Glutamatergic neuron (in vitro differentiated cells): ENCODE data around the gene SPX. TPM values are rescaled to one million over a fixed set of nuclear protein-coding genes. Genes with fewer than 3 reads are reported as not detected.

Experiments
- DNase-seq: peaks from one replicate; pipeline ENCODE4 v3.0.0; 2022
- H3K27ac Mint-ChIP-seq: one replicate; pipeline ENCODE4 v1.8.0; 2020; ENCODE audit warnings: mild to moderate bottlenecking, mixed read lengths, inconsistent platforms; ENCODE audit not compliant: unreplicated experiment
- H3K27me3 Mint-ChIP-seq: one replicate; pipeline ENCODE4 v1.8.0; 2020; ENCODE audit warnings: mild to moderate bottlenecking, moderate library complexity, mixed read lengths, inconsistent platforms; ENCODE audit not compliant: unreplicated experiment
- H3K36me3 Mint-ChIP-seq: one replicate; pipeline ENCODE4 v1.8.0; 2020; ENCODE audit warnings: mild to moderate bottlenecking, mixed read lengths, inconsistent platforms; ENCODE audit not compliant: unreplicated experiment
- H3K4me1 Mint-ChIP-seq: one replicate; pipeline ENCODE4 v1.8.0; 2020; ENCODE audit warnings: mild to moderate bottlenecking, low read depth, mixed read lengths, inconsistent platforms; ENCODE audit not compliant: unreplicated experiment
- H3K4me3 Mint-ChIP-seq: one replicate; pipeline ENCODE4 v1.8.0; 2020; ENCODE audit warnings: mild to moderate bottlenecking, mixed read lengths, inconsistent platforms; ENCODE audit not compliant: unreplicated experiment
- H3K9me3 Mint-ChIP-seq: one replicate; pipeline ENCODE4 v1.8.0; 2020; ENCODE audit warnings: mild to moderate bottlenecking, moderate library complexity, mixed read lengths, inconsistent platforms; ENCODE audit not compliant: unreplicated experiment
- total RNA-seq: library from RNA; stranded (reverse); fragmentation: NEBNext Ultra II Directional; extraction: Animal tissue kit (Norgen Biotek cat#: 25700); gene quantifications from one replicate; pipeline ENCODE4 v1.2.1, GENCODE V29; 2021; ENCODE audit not compliant: unreplicated experiment
- TF ChIP-seq, protein P1 (sequence below): fragments of 200-600 bp; sonication (generic); IDR thresholded peaks from one replicate; pipeline ENCODE4 v1.5.0; 2021; ENCODE audit not compliant: partially characterized antibody, unreplicated experiment

SPX gene
- total RNA-seq, 1 donor from 2014 or later: not detected

DNA sequence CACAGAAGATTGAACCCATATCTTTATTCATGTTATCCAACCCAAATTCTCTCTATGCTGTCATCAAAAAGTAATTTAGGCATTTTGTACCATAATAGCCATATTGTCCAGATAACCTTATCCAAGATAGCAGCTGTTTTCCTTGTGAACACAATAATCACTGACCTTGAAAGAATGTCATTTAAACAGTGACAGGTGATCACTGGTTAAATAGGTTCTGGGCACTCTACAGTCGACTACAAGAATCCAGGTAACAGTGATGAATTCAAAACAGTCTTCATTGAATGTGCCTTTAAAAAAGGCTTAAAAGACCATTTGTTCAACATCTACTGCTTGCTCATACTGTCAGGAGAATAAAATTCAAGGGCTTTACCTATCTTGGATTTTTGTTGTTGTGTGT is 4.6 kb upstream of the SPX start:
- H3K36me3 Mint-ChIP-seq: peaks cover 9% of the 10 kb centered on the region
- H3K27me3 Mint-ChIP-seq: no peaks in the 10 kb centered on the region
- H3K9me3 Mint-ChIP-seq: no peaks in the 10 kb centered on the region
- TF ChIP-seq, protein P1, sequence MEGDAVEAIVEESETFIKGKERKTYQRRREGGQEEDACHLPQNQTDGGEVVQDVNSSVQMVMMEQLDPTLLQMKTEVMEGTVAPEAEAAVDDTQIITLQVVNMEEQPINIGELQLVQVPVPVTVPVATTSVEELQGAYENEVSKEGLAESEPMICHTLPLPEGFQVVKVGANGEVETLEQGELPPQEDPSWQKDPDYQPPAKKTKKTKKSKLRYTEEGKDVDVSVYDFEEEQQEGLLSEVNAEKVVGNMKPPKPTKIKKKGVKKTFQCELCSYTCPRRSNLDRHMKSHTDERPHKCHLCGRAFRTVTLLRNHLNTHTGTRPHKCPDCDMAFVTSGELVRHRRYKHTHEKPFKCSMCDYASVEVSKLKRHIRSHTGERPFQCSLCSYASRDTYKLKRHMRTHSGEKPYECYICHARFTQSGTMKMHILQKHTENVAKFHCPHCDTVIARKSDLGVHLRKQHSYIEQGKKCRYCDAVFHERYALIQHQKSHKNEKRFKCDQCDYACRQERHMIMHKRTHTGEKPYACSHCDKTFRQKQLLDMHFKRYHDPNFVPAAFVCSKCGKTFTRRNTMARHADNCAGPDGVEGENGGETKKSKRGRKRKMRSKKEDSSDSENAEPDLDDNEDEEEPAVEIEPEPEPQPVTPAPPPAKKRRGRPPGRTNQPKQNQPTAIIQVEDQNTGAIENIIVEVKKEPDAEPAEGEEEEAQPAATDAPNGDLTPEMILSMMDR: no peak
- H3K27ac Mint-ChIP-seq: no peak overlapping the region
- DNase-seq: no peak
- no peaks in the 10 kb centered on the region for H3K4me1 Mint-ChIP-seq
- no peak overlapping the region for H3K4me3 Mint-ChIP-seq

DNA sequence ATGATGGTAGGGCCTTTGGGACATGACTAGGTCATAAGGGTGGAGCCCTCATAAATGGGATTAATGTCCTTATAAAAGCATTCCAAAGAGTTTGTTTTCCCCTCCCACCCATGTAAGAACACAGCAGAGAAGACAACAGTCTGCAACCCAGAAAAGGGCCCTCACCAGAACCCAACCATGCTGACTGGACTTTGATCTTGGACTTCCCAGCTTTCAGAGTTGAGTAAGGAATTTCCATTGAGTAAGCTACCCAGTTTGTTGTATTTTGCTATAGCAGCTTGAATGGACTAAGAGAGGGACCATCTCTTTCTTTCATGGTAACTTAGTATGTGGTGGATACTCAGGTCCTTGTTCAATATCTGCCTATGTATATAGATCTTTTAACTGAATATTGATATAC is 2.9 kb upstream of the SPX start:
- H3K9me3 Mint-ChIP-seq: no peaks in the 10 kb centered on the region
- no peaks in the 10 kb centered on the region for H3K4me1 Mint-ChIP-seq
- H3K27me3 Mint-ChIP-seq: peaks cover 2% of the 10 kb centered on the region
- TF ChIP-seq, protein P1: no peak
- no peak overlapping the region for H3K4me3 Mint-ChIP-seq
- H3K36me3 Mint-ChIP-seq: peaks cover 9% of the 10 kb centered on the region
- no peak overlapping the region for H3K27ac Mint-ChIP-seq
- no peak for DNase-seq

DNA sequence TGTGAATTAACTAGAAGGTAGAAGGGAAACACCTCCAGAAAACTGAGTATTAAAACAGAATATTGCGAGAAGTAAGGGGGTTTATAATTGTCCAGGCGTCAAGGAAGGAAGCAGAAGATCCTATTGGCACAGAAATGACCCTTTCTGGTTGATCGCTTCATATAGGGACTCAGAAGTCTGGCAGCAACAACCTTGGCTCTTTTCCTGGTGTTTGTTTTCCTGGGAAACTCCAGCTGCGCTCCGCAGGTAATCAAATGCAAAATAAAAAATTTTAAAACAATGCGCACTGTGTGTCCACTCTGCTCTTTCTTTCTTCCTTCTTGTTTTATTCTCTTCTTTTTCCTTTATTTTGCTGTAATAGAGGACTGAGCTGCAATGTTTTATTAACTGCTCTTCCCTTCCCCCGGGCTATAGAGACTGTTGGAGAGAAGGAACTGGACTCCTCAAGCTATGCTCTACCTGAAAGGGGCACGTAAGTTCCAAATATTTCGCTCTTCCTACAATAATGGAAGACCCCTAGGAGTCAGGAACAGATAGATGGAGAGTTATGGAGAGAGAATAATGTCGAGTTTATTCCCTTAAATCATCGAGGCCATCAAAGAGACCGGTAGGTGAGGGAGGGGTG is 737 bp downstream of the SPX start:
- Mint-ChIP-seq H3K9me3 (no peaks in the 10 kb centered on the region), H3K27ac (no peak overlapping the region), H3K4me3 (peak overlapping the region; percentile 82), H3K27me3 (peaks cover 2% of the 10 kb centered on the region), H3K4me1 (no peaks in the 10 kb centered on the region), H3K36me3 (peaks cover 9% of the 10 kb centered on the region)
- TF ChIP-seq, protein P1: no peak
- DNase-seq: no peak

DNA sequence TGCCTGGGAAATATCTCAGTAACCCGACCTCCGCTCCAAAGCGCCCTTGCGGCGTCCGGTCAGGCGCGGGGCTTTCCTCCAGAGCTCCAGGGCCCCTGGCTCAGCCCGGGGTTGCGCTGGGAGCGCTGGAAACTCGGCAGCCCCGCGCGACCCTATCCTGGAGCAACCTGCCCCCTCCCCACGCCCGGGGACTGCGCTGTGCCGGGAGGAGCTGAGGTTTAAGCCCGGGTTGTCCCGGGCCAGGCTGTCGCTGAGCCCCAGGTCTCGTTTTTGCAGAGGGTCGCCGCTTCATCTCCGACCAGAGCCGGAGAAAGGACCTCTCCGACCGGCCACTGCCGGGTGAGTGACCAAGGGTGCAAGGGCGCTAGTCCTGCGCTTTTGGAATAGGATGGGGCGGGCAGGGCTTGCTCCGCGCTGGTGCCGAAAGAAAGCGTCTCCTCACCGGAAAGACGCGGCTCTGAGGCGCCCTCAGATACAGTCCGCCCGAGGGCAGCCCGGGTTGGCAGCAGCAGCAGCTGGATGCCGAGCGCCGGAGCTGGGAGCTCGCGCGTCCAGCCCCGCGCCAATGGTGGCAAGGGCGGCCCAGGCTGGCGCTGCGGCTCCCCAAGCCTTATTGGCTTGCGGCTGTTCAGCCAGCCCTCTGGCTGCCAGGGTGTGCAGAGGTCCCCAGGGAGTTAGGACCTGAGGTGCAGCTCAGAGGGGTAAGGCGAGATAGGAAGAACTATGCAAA is 1.5 kb downstream of the SPX start:
- Mint-ChIP-seq H3K9me3 (no peaks in the 10 kb centered on the region), H3K27me3 (peaks cover 2% of the 10 kb centered on the region), H3K27ac (no peak overlapping the region), H3K4me1 (no peaks in the 10 kb centered on the region), H3K4me3 (peak overlapping the region; percentile 82), H3K36me3 (peaks cover 9% of the 10 kb centered on the region)
- TF ChIP-seq, protein P1: no peak
- DNase-seq: peak; percentile 72

DNA sequence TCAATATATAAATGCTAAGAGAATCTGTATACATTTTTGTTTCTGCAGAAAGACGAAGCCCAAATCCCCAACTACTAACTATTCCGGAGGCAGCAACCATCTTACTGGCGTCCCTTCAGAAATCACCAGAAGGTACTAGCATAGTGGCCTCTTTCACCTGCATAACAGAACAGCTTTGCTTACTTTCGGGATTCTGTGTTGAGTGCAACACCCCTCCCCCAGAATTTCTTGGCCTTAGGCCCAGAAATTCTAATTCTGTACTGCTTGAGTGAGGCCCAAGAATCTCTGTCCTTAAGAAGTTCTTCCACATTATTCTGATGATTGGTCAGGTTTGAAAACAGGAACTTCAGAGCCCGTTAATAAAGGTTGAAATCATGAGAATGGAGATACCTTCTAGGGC is 2.9 kb downstream of the SPX start:
- H3K36me3 Mint-ChIP-seq: peaks cover 9% of the 10 kb centered on the region
- H3K4me3 Mint-ChIP-seq: peak overlapping the region; percentile 82
- TF ChIP-seq, protein P1: no peak
- no peak overlapping the region for H3K27ac Mint-ChIP-seq
- no peaks in the 10 kb centered on the region for H3K4me1 Mint-ChIP-seq
- no peaks in the 10 kb centered on the region for H3K9me3 Mint-ChIP-seq
- no peak for DNase-seq
- H3K27me3 Mint-ChIP-seq: peaks cover 2% of the 10 kb centered on the region
